Measurements from ENCODE around the gene RFWD3.

RFWD3 gene

DNA sequence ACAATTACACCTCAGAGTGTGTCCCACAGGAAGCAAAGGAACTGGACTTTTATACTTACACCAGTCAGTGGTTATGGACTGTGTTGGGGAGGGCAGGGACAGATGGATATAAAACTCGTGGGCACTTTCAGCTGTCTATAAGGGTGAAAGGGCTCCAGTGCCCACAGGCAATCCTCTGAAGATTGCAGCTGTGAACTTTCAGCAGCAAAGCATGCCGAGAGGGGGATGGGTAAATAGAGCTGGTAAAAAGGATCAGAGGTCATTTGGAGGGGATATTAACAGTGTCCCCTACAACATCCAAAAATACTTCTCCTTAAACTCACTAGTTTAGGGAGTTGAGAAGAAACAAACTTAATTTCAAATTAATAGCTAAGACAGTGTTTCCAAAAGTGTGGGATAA is 13.3 kb upstream of the RFWD3 start (continued):
- TF ChIP-seq ZNF660 (tag by site-specific recombination; IDR thresholded peaks at IDR 0.05) (no peak), KLF9 (tag by site-specific recombination; IDR thresholded peaks at IDR 0.05; ENCODE audit: low read depth) (no peak), HOXA7 (CRISPR knock-in tag; IDR thresholded peaks at IDR 0.05; ENCODE audit: borderline replicate concordance) (no peak), TRIM28 (IDR thresholded peaks at IDR 0.05; ENCODE audit: borderline replicate concordance, low read length) (no peak), ZNF621 (tag by site-specific recombination; IDR thresholded peaks at IDR 0.05) (no peak), ZSCAN16 (tag by site-specific recombination; IDR thresholded peaks at IDR 0.05) (no peak), ZNF555 (tag by site-specific recombination; conservative IDR thresholded peaks at IDR 0.05) (no peak)
- TF ChIP-seq, protein P1, sequence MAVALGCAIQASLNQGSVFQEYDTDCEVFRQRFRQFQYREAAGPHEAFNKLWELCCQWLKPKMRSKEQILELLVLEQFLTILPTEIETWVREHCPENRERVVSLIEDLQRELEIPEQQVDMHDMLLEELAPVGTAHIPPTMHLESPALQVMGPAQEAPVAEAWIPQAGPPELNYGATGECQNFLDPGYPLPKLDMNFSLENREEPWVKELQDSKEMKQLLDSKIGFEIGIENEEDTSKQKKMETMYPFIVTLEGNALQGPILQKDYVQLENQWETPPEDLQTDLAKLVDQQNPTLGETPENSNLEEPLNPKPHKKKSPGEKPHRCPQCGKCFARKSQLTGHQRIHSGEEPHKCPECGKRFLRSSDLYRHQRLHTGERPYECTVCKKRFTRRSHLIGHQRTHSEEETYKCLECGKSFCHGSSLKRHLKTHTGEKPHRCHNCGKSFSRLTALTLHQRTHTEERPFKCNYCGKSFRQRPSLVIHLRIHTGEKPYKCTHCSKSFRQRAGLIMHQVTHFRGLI (tag by site-specific recombination; IDR thresholded peaks at IDR 0.05), result no peak
- TF ChIP-seq, protein P2, sequence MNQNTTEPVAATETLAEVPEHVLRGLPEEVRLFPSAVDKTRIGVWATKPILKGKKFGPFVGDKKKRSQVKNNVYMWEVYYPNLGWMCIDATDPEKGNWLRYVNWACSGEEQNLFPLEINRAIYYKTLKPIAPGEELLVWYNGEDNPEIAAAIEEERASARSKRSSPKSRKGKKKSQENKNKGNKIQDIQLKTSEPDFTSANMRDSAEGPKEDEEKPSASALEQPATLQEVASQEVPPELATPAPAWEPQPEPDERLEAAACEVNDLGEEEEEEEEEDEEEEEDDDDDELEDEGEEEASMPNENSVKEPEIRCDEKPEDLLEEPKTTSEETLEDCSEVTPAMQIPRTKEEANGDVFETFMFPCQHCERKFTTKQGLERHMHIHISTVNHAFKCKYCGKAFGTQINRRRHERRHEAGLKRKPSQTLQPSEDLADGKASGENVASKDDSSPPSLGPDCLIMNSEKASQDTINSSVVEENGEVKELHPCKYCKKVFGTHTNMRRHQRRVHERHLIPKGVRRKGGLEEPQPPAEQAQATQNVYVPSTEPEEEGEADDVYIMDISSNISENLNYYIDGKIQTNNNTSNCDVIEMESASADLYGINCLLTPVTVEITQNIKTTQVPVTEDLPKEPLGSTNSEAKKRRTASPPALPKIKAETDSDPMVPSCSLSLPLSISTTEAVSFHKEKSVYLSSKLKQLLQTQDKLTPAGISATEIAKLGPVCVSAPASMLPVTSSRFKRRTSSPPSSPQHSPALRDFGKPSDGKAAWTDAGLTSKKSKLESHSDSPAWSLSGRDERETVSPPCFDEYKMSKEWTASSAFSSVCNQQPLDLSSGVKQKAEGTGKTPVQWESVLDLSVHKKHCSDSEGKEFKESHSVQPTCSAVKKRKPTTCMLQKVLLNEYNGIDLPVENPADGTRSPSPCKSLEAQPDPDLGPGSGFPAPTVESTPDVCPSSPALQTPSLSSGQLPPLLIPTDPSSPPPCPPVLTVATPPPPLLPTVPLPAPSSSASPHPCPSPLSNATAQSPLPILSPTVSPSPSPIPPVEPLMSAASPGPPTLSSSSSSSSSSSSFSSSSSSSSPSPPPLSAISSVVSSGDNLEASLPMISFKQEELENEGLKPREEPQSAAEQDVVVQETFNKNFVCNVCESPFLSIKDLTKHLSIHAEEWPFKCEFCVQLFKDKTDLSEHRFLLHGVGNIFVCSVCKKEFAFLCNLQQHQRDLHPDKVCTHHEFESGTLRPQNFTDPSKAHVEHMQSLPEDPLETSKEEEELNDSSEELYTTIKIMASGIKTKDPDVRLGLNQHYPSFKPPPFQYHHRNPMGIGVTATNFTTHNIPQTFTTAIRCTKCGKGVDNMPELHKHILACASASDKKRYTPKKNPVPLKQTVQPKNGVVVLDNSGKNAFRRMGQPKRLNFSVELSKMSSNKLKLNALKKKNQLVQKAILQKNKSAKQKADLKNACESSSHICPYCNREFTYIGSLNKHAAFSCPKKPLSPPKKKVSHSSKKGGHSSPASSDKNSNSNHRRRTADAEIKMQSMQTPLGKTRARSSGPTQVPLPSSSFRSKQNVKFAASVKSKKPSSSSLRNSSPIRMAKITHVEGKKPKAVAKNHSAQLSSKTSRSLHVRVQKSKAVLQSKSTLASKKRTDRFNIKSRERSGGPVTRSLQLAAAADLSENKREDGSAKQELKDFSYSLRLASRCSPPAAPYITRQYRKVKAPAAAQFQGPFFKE (tag by site-specific recombination; IDR thresholded peaks at IDR 0.05; ENCODE audit: borderline replicate concordance), result no peak
- TF ChIP-seq, protein P3, sequence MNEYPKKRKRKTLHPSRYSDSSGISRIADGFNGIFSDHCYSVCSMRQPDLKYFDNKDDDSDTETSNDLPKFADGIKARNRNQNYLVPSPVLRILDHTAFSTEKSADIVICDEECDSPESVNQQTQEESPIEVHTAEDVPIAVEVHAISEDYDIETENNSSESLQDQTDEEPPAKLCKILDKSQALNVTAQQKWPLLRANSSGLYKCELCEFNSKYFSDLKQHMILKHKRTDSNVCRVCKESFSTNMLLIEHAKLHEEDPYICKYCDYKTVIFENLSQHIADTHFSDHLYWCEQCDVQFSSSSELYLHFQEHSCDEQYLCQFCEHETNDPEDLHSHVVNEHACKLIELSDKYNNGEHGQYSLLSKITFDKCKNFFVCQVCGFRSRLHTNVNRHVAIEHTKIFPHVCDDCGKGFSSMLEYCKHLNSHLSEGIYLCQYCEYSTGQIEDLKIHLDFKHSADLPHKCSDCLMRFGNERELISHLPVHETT (tag by site-specific recombination; IDR thresholded peaks at IDR 0.05), result no peak
- TF ChIP-seq, protein P4, sequence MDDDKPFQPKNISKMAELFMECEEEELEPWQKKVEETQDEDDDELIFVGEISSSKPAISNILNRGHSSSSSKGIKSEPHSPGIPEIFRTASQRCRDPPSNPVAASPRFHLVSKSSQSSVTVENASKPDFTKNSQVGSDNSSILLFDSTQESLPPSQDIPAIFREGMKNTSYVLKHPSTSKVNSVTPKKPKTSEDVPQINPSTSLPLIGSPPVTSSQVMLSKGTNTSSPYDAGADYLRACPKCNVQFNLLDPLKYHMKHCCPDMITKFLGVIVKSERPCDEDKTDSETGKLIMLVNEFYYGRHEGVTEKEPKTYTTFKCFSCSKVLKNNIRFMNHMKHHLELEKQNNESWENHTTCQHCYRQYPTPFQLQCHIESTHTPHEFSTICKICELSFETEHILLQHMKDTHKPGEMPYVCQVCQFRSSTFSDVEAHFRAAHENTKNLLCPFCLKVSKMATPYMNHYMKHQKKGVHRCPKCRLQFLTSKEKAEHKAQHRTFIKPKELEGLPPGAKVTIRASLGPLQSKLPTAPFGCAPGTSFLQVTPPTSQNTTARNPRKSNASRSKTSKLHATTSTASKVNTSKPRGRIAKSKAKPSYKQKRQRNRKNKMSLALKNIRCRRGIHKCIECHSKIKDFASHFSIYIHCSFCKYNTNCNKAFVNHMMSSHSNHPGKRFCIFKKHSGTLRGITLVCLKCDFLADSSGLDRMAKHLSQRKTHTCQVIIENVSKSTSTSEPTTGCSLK (tag by site-specific recombination; IDR thresholded peaks at IDR 0.05), result no peak

DNA sequence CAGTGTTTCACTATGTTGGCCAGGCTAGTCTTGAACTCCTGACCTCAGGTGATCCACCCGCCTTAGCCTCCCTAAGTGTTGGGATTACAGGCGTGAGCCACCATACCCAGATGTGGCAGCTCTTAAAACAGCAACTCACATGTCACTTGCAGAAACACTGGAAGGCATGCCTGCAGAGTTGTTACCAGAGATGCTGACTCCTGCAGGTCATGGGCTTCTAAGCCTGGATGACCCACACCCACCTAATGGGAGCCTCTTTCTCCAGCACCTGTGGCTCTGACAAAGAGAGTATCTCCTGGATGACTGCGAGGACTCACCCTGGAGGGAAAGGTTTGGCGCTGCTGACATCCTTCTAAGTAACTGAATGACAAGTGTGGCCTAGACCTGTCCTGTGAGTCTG is 11.2 kb upstream of the RFWD3 start:
- Histone ChIP-seq H3K4me1 (ENCODE audit: control insufficient read depth, insufficient read depth, low read length) (no peaks in the 10 kb centered on the region), H3K4me3 (ENCODE audit: low read depth, low read length) (no peak overlapping the region), H3K27ac (ENCODE audit: extremely low read depth, low read depth, low read length) (no peak overlapping the region), H3K9me3 (ENCODE audit: control insufficient read depth, insufficient read depth, low read depth, low read length) (no peaks in the 10 kb centered on the region), H3K36me3 (ENCODE audit: control insufficient read depth in 2 of 2, insufficient read depth in 1 of 2, low read length in 2 of 2) (no peaks in the 10 kb centered on the region)
- ChIA-PET POLR2A (no interaction called here), CTCF (no interaction called here)
- TF ChIP-seq GLIS1 (tag by site-specific recombination; IDR thresholded peaks at IDR 0.05), result no peak
- TF ChIP-seq ZNF132 (tag by site-specific recombination; IDR thresholded peaks at IDR 0.05; ENCODE audit: borderline replicate concordance), result no peak
- TF ChIP-seq HOXA7 (CRISPR knock-in tag; IDR thresholded peaks at IDR 0.05; ENCODE audit: borderline replicate concordance), result no peak
- TF ChIP-seq, protein P5, sequence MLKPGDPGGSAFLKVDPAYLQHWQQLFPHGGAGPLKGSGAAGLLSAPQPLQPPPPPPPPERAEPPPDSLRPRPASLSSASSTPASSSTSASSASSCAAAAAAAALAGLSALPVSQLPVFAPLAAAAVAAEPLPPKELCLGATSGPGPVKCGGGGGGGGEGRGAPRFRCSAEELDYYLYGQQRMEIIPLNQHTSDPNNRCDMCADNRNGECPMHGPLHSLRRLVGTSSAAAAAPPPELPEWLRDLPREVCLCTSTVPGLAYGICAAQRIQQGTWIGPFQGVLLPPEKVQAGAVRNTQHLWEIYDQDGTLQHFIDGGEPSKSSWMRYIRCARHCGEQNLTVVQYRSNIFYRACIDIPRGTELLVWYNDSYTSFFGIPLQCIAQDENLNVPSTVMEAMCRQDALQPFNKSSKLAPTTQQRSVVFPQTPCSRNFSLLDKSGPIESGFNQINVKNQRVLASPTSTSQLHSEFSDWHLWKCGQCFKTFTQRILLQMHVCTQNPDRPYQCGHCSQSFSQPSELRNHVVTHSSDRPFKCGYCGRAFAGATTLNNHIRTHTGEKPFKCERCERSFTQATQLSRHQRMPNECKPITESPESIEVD (tag by site-specific recombination; IDR thresholded peaks at IDR 0.05), result no peak
- TF ChIP-seq ZFP41 (tag by site-specific recombination; IDR thresholded peaks at IDR 0.05; ENCODE audit: borderline replicate concordance), result no peak
- no peak for TF ChIP-seq ZNF529 (tag by site-specific recombination; IDR thresholded peaks at IDR 0.05; ENCODE audit: insufficient replicate concordance)
- no peak for TF ChIP-seq OSR2 (tag by site-specific recombination; IDR thresholded peaks at IDR 0.05)
- no peak for TF ChIP-seq ZNF350 (tag by site-specific recombination; IDR thresholded peaks at IDR 0.05)
- TF ChIP-seq, protein P6, sequence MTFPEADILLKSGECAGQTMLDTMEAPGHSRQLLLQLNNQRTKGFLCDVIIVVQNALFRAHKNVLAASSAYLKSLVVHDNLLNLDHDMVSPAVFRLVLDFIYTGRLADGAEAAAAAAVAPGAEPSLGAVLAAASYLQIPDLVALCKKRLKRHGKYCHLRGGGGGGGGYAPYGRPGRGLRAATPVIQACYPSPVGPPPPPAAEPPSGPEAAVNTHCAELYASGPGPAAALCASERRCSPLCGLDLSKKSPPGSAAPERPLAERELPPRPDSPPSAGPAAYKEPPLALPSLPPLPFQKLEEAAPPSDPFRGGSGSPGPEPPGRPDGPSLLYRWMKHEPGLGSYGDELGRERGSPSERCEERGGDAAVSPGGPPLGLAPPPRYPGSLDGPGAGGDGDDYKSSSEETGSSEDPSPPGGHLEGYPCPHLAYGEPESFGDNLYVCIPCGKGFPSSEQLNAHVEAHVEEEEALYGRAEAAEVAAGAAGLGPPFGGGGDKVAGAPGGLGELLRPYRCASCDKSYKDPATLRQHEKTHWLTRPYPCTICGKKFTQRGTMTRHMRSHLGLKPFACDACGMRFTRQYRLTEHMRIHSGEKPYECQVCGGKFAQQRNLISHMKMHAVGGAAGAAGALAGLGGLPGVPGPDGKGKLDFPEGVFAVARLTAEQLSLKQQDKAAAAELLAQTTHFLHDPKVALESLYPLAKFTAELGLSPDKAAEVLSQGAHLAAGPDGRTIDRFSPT (tag by site-specific recombination; IDR thresholded peaks at IDR 0.05), result no peak
- TF ChIP-seq ZBTB17 (tag by site-specific recombination; IDR thresholded peaks at IDR 0.05), result no peak
- TF ChIP-seq HOXC10 (CRISPR knock-in tag; IDR thresholded peaks at IDR 0.05), result no peak
- TF ChIP-seq KLF8 (tag by site-specific recombination; IDR thresholded peaks at IDR 0.05), result no peak
- no peak for TF ChIP-seq ZNF335 (tag by site-specific recombination; conservative IDR thresholded peaks at IDR 0.05)

Measured in HEK293 (cell line).